CD4-positive, alpha-beta T cell treated with Interleukin-4 for 4 hours (primary cell): Measurements from ENCODE around the gene TEKT5.
"Not testable (repeated sequence)": the region's sequence is repeated elsewhere in the genome, so short reads cannot be mapped to it uniquely, and the experiment has no call there.

ENCODE experiments used
- DNase-seq: peaks from one replicate; pipeline ENCODE4 v3.0.0-alpha.2; 2020

The TEKT5 gene

GRCh38 chr16:10684511-10685151 is 10.1 kb downstream of the TEKT5 start:
- DNase-seq = no peak

DNA sequence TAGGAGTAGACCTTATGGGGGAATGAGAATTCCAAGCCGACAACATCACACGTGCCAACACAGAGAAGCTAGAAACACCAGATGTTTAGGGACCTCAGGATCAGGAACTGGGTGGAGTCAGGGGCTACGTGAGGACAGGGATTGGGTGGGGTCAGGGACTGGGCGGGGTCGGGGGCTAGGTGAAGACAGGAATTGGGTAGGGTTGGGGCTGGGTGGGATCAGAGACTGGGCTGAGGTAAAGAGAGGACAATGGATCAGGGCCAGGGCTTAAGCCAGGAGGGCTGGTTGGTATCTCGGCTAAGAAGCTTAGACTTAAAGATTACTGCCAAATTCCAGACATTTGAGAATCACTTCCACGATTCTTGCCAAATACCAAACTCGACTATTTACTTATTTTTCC is 11.6 kb downstream of the TEKT5 start:
- DNase-seq = no peak

- no peak for DNase-seq
Observed at GRCh38 chr16:10682604-10683003, 12.1 kb downstream of the TEKT5 start.

- no peak for DNase-seq
Observed at GRCh38 chr16:10681310-10682308, 13.1 kb downstream of the TEKT5 start.

DNA sequence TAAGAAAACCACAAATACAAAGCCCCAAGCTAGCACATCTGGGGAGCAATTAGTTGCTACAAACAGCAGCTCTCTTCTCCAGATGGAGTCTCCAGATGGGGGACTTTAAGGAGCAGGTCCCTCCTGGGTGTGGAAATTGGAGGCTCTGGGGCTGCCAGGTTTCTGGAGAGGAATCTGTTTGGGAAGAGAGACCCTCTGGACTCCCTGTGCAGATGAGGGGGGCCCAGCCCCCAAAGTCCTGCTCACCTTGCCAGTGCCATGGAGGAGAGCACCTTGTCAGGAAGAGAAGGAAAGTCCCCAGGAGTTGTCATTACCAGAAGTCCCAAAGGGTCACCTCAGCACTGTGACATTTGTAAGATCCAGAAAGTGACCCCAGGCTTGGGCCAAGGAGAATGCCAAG is 14.8 kb downstream of the TEKT5 start:
- no peak for DNase-seq

DNA sequence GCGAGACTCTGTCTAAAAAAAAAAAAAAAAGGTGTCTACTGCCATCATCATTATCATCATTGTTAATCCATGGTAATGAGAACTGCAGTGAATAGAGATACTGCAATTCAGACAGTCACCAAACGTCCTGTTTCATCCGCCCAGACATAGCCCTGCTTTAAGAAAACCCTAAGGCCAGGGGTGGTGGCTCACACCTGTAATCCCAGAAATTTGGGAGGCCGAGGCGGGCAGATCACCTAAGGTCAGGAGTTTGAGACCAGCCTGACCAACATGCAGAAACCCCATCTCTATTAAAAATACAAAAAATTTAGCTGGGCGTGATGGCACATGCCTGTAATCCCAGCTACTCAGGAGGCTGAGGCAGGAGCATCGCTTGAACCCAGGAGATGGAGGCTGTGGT is 15.3 kb downstream of the TEKT5 start:
- not testable (repeated sequence) for DNase-seq

- no peak for DNase-seq
Observed at GRCh38 chr16:10678655-10679054, 16.1 kb downstream of the TEKT5 start.

DNA sequence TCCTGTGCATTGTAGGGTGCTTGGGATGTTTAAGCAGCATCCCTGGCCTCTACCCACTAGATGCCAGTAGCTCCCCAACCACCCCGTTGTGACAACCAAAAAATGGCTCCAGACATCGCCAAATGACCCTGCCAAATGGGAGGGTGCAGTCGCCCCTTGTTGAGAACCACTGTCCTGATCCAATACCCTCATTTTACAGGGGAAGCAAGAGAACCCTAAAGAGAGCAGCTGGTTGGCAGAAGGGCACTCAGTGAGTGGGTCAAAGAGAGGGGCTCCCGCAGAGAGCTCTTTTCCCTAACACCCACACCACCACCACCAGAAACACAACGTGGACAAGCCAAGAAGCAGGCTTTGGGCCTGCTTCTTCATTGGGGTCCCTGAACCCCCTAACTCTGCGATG is 18.4 kb downstream of the TEKT5 start:
- no peak for DNase-seq

GRCh38 chr16:10675861-10676260 is 18.9 kb downstream of the TEKT5 start:
- DNase-seq = no peak

DNA sequence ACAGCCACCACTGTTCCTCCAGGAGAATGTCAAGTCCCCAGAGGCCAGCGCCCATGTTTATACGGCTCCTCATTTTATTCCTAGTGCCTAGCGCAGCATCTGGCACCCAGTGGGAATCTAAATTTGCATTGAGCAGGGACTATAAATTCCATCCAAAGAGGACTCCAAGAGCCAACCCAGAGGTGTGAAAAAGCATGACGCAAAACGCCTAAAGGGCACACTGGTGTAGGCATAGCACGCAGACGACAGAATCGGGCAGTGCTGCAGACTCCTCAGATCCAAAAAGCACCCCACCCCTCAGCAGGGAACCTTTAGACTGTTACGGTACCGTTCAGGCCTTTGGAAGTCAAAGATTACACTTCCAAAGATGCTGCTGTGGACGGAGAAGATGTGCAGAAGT is 19.5 kb downstream of the TEKT5 start:
- no peak for DNase-seq

- DNase-seq = no peak
Observed at GRCh38 chr16:10671729-10672128, 23.0 kb downstream of the TEKT5 start.

- DNase-seq = no peak
Observed at GRCh38 chr16:10669791-10670190, 24.9 kb downstream of the TEKT5 start.

- DNase-seq = no peak
Observed at GRCh38 chr16:10668322-10669045, 26.2 kb downstream of the TEKT5 start.

- DNase-seq = no peak
Observed at GRCh38 chr16:10667239-10667638, 27.5 kb downstream of the TEKT5 start.

GRCh38 chr16:10666291-10666690 is 28.4 kb downstream of the TEKT5 start:
- DNase-seq = no peak

DNA sequence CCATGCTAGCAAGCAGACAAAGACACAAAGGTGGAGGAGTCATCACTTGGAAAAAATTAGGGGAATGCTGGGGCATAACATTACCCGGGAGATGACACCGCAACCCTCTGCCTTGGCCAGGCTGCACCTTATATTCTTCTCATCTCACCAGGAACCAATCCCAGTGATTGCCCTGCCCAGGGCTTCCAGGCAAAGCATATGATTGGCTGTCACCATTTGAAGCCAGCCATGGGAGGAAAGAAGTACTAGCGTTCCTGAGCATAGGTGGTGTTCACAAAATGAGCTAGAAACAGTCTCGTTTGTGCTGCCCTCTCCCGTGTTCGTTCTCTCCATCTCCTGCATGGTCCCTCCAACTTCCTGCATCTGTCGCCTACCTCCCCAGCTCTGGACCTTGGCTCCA is 29.6 kb downstream of the TEKT5 start:
- DNase-seq = no peak

- no peak for DNase-seq
Observed at GRCh38 chr16:10664720-10665126, 30.0 kb downstream of the TEKT5 start.

- no peak for DNase-seq
Observed at GRCh38 chr16:10663744-10664143, 31.0 kb downstream of the TEKT5 start.

DNA sequence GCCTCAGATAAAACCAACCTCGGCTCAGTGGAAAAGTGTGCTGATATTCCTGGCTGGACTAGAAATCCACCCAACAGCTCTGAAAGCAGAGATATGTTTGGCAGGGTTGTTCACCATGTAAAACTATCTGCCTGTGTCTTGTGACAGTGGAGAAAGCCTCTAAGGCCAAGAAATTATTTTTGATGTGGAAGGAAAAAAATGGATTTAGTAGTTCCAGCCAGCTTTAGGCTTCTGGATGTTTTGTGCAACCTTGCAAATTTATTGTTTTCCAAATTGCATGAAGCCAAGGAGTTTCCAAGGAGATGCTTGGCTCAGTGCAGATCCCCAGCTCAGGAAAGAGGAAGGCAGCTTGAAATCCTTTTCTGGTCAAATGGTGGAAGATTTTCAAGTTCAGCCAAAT is 31.6 kb downstream of the TEKT5 start:
- DNase-seq = no peak

GRCh38 chr16:10662212-10662611 is 32.5 kb downstream of the TEKT5 start:
- DNase-seq = no peak

GRCh38 chr16:10661737-10662136 is 33.0 kb downstream of the TEKT5 start:
- no peak for DNase-seq

DNA sequence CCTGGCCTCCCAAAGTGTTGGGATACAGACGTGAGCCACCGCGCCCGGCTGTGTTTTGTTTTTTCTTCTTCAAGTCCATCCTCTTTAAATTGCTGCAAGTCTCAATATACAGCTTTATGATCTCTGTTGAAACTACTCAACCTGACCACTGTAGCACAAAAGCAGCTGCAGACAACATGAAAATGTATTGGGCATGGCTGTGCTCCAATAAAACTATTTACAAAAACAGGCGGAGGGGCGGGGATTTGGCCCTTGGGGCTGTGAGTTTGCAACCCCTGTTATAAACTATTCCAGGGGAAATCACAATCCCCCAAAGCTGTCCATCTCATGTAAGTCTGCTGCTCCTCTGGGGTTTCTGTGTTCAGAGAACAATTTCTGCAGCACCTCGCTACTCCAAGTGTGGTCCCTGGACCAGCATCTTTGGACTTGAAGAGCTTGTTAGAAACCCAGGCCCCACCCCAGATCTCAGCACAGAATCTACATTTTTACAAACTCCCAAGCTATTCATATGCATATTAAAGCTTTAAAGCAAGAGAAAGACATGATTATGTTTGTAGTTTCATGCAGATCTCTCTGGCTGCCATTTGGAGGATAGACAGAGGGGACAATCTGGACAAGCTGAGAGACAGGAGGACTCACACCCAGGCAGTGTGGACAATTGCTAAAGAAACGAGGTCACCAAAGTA is 33.6 kb downstream of the TEKT5 start:
- DNase-seq = no peak

- DNase-seq = no peak
Observed at GRCh38 chr16:10658943-10659342, 35.8 kb downstream of the TEKT5 start.
